VCaP (cell line): ENCODE results near the gene RC3H1.
"Not testable (repeated sequence)": the region's sequence is repeated elsewhere in the genome, so short reads cannot be mapped to it uniquely, and the experiment has no call there.

Experiments
- H3K27ac ChIP-seq: fragments of 450-650 bp; 2 replicates; pipeline ENCODE4 v1.5.1; 2017
- TF ChIP-seq, protein P1 (sequence below): fragments of 450-650 bp; conservative IDR thresholded peaks from 2 replicates; pipeline ENCODE4 v1.5.1; 2017; ENCODE audit warnings: mild to moderate bottlenecking, moderate library complexity

The RC3H1 gene

DNA sequence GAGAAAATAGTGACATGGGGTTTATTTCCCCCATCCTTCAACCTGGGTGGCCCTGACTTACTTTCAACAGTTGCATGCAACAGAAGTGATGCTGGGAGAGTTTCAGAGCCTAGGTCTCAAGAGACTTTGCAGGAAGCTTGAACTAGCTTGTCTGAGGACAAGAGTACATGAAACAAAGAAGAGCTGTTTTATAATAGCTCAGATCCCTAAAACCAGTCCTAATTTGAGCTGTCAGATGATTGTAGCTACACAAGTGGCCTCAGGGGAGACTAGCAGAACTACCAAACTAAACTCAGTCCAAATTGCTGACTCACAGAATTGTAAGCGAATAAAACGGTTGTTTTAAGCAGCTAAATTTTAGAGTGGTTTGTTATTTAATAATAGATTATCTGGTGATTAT lies 17.1 kb downstream of the RC3H1 start:
- no peak overlapping the region for H3K27ac ChIP-seq

DNA sequence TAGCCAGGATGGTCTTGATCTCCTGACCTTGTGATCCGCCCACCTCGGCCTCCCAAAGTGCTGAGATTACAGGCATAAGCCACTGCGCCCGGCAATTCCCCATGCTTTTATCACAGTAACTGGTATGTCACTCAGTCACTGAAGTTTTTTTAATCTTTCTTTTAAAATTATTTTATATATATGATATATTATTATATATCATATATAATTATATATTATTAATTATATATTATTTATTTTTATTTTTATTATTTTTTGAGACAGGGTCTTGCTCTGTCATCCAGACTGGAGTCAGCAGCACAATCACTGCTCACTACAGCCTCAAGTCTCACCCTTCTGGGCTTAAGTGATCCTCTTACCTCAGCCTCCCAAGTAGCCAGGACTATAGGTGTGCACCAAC lies 18.3 kb downstream of the RC3H1 start:
- no peak overlapping the region for H3K27ac ChIP-seq
- TF ChIP-seq, protein P1, sequence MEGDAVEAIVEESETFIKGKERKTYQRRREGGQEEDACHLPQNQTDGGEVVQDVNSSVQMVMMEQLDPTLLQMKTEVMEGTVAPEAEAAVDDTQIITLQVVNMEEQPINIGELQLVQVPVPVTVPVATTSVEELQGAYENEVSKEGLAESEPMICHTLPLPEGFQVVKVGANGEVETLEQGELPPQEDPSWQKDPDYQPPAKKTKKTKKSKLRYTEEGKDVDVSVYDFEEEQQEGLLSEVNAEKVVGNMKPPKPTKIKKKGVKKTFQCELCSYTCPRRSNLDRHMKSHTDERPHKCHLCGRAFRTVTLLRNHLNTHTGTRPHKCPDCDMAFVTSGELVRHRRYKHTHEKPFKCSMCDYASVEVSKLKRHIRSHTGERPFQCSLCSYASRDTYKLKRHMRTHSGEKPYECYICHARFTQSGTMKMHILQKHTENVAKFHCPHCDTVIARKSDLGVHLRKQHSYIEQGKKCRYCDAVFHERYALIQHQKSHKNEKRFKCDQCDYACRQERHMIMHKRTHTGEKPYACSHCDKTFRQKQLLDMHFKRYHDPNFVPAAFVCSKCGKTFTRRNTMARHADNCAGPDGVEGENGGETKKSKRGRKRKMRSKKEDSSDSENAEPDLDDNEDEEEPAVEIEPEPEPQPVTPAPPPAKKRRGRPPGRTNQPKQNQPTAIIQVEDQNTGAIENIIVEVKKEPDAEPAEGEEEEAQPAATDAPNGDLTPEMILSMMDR: no peak

More for the DNA sequence above, 17.1 kb downstream of the RC3H1 start:
- TF ChIP-seq, protein P1: no peak

DNA sequence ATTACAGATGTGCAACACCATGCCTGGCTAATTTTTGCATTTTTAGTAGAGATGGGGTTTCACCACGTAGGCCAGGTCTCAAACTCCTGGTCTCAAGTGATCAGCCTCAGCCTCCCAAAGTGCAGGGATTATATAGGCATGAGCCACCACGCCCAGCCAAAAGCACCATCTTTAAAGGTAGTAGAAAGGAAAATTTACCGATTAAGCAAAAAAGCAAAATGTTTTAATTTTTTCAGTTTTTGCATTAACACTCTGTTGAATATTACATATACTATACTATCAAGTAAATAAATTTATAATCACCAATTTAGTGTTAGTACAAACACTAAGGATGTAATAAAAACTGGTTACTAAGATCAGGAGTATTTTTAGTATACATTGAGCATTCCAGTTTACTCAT lies 20.6 kb downstream of the RC3H1 start:
- TF ChIP-seq, protein P1: no peak
- no peak overlapping the region for H3K27ac ChIP-seq

- TF ChIP-seq, protein P1: no peak
- H3K27ac ChIP-seq: no peak overlapping the region
Observed at GRCh38 chr1:174000371-174000770, 21.8 kb downstream of the RC3H1 start.

- TF ChIP-seq, protein P1: no peak
- no peak overlapping the region for H3K27ac ChIP-seq
Observed at GRCh38 chr1:173997791-173998190, 24.4 kb downstream of the RC3H1 start.

DNA sequence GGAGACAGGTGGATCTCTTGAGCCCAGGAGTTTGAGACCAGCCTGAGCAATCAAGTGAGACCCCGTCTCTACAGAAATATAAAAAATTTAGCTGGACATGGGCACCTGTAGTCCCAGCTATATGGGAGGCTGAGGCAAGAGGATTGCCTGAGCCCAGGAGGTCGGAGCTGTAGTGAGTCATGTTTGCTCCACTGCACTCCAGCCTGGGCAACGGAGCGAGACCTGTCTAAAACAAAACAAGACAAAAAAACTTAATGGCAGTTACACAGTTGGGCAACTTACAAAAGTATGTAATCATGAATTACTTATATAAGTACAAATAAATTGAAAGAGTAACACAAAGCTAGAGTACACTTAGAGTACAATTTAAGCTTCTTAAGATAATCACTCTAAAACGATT lies 25.2 kb downstream of the RC3H1 start:
- TF ChIP-seq, protein P1: no peak
- no peak overlapping the region for H3K27ac ChIP-seq

DNA sequence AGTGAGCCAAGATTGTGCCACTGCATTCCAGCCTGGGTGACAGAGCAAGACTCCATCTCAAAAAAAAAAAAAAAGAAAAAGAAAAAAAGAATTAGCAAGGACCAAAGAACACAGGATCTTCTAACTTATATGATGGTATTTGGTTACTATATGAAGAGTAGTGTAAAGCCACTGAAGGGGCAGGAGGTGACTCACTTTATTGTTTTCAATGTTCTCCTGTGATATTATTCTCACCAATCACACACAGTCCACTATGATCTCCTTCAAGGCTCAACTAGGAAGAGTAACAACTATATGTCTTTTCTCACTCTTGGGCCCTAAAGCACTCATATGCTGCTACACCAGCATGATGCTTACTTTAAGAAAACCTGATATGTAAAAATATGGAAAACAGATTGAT lies 26.7 kb downstream of the RC3H1 start:
- TF ChIP-seq, protein P1: no peak
- no peak overlapping the region for H3K27ac ChIP-seq

- not testable (repeated sequence) for H3K27ac ChIP-seq
Observed at GRCh38 chr1:173993948-173994347, 28.2 kb downstream of the RC3H1 start.
